H1 (cell line): ENCODE data around the gene DLK1. TPM values are rescaled to one million over a fixed set of nuclear protein-coding genes. Genes with fewer than 3 reads are reported as not detected.

Experiments
- BRCA1 ChIP-seq: IDR thresholded peaks from 2 replicates; pipeline ENCODE4 v1.6.1; 2012; ENCODE audit warnings: low read depth, low read length, improper control_type of control experiment
- CEBPB ChIP-seq: IDR thresholded peaks from 2 replicates; pipeline ENCODE4 v1.6.1; 2012; ENCODE audit warnings: low read depth, low read length
- TAF1 ChIP-seq: IDR thresholded peaks from 2 replicates; pipeline ENCODE4 v1.6.1; 2011; ENCODE audit warnings: mild to moderate bottlenecking, low read depth, low read length
- polyA plus RNA-seq, 7 experiments: library from polyadenylated mRNA; depleted of rRNA in 3 of 7; stranded (reverse) in 5 of 7; unstranded in 2 of 7; fragments of >200 nt in 5 of 7; fragments of 200-250 nt in 2 of 7; gene quantifications; 1 replicate in 5 of 7; 2 replicates in 1 of 7; 4 replicates in 1 of 7; pipeline versions ENCODE4 v1.2.1 to v1.2.3, GENCODE V29; 2011 to 2013; ENCODE audit warnings: missing spikeins in 2 of 7, mixed read lengths in 2 of 7
- total RNA-seq: library from RNA; stranded (reverse); fragmentation: NEBNext Ultra II Directional; extraction: Animal tissue kit (Norgen Biotek cat#: 25700); gene quantifications from 2 replicates; pipeline ENCODE4 v1.2.1, GENCODE V29; 2021
- TF ChIP-seq, protein P1 (sequence below): IDR thresholded peaks from 2 replicates; pipeline ENCODE4 v1.6.1; 2012; ENCODE audit warnings: inconsistent platforms

DLK1 gene
- total and polyA plus RNA-seq, 2 of the 8 experiments (the other 6 are each of a cell fraction or from before 2014, with no cell fraction given), result 1.3 to 2.4 TPM

DNA sequence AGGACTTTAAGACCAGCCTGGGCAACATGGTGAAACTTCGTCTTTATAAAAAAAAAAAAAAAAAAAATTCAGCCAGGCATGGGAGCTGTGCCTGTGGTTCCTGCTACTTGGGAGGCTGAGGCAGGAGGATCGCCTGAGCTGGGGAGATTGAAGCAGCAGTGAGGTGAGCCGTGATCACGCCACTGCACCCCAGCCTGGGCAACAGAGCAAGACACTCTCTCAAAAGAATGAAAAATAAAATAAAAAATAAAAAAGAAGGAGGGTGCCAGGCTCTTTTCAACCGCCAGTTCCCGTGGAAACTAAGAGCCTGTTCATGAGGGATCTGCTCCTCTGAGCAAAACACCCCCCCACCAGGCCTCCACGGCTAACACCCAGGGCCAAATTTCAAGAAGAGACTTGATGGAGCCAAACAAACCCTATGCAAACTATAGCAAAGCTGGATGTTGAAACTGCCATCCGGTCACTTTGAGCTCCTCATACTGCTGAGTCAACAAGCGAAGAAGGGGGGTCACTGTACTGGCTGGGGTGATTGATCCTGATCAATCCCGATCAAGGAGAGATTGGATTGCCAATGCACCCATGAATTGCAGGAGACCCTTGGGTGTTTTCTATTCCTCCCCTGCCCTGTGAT, 23.4 kb downstream of the DLK1 start (continued):
- TF ChIP-seq, protein P1, sequence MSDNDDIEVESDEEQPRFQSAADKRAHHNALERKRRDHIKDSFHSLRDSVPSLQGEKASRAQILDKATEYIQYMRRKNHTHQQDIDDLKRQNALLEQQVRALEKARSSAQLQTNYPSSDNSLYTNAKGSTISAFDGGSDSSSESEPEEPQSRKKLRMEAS, result no peak
- no peak for TF ChIP-seq TAF1
- no peak for TF ChIP-seq CEBPB
- no peak for TF ChIP-seq BRCA1
- TF ChIP-seq, all 59 proteins: peak for 0
